ENCODE measurements around the gene DCDC2C.
"Not testable (repeated sequence)": the region's sequence is repeated elsewhere in the genome, so short reads cannot be mapped to it uniquely, and the experiment has no call there.

Gene DCDC2C

GRCh38 chr2:3776311-3776710 lies 72.9 kb downstream of the DCDC2C start:
- DNase-seq = no peak

GRCh38 chr2:3777966-3778365 lies 74.6 kb downstream of the DCDC2C start:
- DNase-seq = no peak

- no peak for DNase-seq
Observed at GRCh38 chr2:3778851-3779495, 75.6 kb downstream of the DCDC2C start.

- DNase-seq = no peak
Observed at GRCh38 chr2:3779496-3780049, 76.2 kb downstream of the DCDC2C start.

DNA sequence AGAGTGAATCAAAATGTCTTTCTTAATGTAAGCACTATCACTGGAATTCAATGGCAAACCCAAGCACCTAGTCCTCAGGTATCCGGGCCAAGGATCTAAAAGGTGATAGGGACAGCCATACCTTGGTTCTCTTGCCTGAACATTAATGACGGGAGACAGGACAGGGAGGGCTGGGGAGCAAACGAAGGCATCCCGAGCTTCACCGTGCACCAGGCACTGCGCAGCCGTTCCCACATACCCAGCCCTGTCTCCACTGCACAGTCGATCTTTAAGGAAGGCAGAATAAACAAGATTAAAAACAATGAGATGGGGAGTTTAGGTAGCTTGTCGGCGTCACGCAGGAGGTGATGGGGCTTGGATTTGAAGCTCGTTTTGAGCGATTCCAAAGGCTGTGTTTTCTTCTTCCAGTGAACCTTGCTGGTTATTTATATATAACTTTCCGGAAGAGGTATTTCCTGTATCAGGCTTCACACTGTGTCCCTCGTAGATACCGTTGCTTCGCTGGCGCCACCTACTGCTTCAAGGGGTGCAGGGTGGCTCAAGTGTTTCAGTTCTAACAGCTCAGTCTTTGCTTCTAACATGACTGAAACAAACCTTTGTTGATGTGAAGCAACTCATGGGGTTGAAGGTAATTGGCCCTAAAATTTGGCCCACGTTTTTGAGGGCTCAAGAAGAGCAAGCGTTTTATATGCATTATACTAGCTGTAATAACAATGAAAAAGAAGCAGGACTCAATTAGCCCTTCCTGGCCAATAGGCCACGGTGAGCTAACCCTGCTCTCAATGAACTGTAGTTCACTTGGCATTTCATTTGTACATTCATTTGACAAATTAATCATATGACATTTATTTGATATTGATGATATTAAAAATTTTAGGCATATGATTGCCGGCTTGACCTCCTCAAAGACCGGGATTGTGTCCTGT lies 77.4 kb downstream of the DCDC2C start:
- DNase-seq = peak; percentile 69

GRCh38 chr2:3784731-3785130 lies 81.4 kb downstream of the DCDC2C start:
- peak; percentile 76 for DNase-seq

DNA sequence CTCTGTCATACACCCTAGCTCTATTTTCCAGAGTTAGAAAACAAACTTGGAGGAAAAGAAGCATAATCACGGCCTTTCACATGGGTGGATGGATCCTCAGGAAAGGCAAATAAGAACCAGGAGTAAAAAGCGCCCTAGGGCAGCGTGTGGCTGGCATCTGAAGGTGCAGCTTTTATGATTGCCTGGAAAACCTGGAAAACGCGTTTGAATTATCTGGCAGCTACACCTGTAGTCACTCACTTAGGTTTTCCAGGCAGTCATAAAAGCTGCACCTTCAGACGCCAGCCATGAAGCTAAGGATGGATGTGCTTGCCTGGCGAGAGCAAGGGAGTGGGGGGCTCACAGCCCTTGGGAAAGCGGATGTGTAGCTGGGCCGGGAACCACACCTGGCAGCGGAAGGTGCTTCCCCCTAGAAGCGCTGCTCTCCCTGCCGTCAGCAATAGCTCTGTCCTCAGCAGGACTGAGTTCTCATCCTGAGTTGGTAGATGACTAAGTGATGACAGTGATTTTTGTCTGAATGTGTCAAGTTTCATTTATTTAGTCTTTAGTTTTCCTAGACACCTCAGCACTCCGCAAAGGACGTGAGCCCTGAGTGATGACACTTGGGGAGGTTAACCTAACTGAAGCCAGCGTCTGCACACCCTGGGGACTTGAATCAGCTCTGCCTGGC lies 82.0 kb downstream of the DCDC2C start:
- peak; percentile 66 for DNase-seq

GRCh38 chr2:3785890-3786273 lies 82.5 kb downstream of the DCDC2C start:
- no peak for DNase-seq

DNA sequence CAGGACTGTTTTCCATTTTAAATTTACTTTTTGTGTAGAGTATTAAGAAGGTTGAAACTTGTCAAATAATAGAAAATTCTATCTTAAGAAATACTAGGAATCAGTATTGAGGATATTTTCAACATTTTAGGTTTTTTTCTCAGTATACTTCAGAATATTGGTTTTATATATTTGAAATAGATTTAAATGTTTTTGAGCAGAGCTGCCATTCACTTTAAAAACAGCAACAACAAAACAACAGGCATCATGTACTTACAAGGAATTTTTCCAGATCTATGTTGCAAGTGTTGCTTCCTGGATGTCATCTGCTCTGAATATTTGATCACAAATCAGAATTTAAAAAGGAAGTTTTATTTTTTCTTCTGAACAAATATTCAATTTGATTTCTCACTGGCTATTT lies 84.4 kb downstream of the DCDC2C start:
- DNase-seq = no peak

DNA sequence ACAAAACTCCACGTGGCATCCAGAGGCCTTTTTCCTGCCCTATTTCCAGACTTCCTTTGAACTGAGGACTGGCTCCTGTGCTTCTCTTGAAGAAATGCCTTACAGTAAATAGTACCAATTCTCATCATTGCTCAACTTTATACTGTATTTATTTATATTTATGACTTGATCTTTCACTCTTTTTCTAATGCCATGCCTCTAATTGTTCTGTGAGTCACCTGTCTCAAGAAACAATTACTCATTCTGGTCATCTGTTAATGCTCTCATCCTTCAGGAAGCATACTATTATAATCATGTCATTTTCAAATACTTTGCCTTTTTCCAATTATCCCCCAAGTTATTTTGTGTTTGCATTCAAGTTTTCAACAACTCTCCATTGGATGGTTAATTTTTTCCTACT lies 85.9 kb downstream of the DCDC2C start:
- peak; percentile 43 for DNase-seq

DNA sequence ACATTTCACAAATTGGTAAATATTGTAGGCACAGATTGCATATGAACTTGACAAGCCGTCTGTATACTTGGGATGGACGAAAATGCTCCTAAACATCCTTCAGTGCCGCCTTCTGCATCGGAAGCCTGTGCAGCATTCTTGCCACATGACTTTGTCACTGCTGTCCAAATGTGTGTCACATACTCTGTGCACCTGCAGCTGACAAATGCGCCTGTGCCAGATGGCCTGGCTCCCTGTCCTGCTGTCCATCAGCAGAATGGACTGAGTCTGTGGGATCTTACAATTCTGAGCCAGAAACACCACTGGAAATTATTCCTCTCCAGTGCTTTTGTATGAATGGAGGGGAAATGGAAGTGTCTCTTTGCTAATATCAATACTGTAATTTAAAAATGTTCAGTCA lies 89.9 kb downstream of the DCDC2C start:
- DNase-seq = no peak

DNA sequence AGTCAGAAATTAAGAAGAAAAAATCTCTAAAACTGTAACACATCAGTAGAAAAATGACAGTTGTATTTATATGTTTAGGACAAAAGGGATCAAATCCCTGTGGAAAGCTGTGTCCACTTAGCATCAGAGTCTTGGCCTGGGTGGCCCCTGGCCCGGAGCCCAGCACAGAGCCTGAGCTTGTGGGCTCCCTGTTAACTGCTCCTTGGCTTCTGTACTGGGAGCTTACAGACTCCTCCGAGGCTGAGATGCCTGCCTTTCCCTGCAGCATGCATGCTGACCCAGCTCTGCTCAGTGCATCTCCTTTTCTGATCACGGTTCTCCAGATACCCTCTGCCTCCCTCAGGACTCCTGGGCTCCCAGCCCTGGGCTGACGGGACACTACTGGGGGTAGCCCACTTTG lies 98.1 kb downstream of the DCDC2C start:
- DNase-seq = no peak

- DNase-seq = peak; percentile 13
Observed at GRCh38 chr2:3805201-3805939, 102.0 kb downstream of the DCDC2C start.

GRCh38 chr2:3806168-3806567 lies 102.8 kb downstream of the DCDC2C start:
- no peak for DNase-seq

- DNase-seq = no peak
Observed at GRCh38 chr2:3806730-3807129, 103.4 kb downstream of the DCDC2C start.

DNA sequence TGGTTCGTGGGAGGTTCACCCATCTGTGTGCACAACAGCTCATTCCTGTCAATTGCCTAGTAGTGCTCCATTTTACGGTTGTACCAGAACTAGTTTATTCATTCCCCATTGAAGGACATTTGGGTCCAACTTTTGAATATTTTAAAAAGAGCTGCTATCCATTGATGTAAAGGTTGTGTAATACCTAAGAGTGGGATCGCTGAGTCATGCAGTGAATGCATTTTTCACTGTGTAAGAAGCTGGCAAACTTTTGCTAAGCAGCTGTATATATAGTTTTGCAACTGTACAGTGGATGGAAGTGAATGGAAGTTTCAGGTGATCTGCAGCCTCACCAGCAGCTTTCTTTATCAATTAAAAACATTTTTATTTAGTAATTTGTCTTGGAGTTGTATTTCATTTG lies 104.5 kb downstream of the DCDC2C start:
- peak; percentile 43 for DNase-seq

DNA sequence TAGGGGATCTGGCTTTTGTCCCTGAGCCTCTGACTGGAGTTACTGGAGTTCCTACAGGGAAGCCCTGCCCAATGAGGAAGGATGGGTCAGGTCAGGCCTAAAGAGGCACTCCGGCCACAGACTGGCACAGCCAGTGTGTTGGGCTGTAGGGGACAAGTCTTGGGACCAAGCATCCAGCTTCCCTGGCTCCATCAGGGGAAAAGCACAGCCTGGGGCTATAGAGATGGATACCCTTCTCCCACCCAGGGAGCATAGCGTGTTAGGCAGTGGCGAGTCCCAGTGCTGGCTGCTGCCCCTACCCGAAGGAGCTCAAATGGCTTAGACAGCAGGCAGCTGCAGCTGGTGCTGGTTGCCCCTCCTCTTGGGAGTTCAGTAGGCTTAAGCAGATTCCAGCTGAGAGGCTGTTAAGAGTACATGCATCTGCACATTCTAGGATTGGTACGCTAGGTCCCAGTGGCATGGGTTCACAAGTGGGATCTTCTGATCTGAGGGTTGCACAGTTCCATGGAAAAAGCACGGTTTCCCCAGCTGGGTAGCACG lies 111.4 kb downstream of the DCDC2C start:
- no peak for DNase-seq

DNA sequence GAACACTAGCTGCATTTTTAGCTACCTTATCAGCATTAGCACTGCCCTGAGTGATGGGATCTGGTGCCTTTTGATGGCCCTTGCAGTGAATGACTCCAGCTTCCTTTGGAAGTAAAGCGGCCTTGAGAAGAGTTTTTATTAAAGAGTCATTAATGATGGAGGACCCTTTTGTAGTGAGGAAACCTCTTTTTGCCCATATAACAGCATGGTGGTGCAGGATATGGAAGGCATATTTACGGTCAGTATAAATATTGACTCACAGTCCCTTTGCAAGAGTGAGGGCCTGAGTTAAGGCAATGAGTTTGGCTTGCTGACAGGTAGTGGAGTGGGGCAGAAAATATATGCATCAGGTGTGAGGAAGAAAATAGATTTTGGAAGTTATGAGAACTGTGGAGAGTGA lies 113.8 kb downstream of the DCDC2C start:
- not testable (repeated sequence) for DNase-seq

DNA sequence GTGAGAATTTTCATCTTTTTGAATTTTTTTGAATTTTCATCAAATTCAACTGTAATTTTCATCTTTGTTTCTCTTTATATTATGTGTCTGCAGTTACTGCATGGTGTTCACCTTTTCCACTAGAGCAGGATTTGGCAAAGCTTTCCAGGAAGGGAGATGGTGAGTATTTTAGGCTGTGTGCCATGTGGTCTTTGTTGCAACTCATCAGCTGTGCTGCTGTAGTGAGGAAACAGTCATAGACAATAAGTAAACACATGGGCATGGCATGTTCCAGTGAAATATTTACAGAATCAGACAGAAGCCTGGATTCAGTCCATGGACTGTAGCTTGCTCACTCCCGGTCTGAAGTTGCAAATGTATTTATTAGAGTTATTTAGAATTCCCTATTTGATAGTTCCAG lies 120.4 kb downstream of the DCDC2C start:
- DNase-seq = no peak

- peak; percentile 38 for DNase-seq
Observed at GRCh38 chr2:3827673-3828575, 124.5 kb downstream of the DCDC2C start.

DNA sequence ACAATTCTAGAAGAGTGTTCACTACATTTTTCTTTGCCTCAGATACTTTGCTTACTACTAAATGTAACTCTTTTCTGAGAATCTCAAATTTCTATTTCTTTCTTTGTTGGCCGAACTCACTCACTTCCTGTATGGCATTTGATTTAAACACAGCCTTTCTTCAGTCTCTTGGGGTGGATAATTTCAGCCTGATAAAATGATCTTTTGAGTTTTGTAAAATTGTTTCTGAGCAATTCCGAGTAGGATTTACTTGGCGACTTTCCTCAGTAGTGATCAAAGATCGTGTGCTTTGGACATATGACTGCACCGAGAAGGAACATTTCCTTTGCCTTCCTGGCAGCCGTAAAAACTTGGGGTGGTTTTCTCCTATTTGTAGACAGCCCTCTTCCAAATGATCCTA lies 127.4 kb downstream of the DCDC2C start:
- DNase-seq = no peak

Measured in fibroblast of skin of back (primary cell).